NT2/D1 (cell line): Measurements from ENCODE around the gene ABCA7.

ENCODE experiments used
- SUZ12 ChIP-seq: IDR thresholded peaks from 2 replicates; pipeline ENCODE4 v1.6.1; 2011; ENCODE audit not compliant: insufficient read length, insufficient read depth; ENCODE audit errors: extremely low read depth
- YY1 ChIP-seq: IDR thresholded peaks from 2 replicates; pipeline ENCODE4 v1.6.1; 2011; ENCODE audit not compliant: insufficient read length, insufficient read depth
- ZNF274 ChIP-seq: IDR thresholded peaks from 2 replicates; pipeline ENCODE4 v1.6.1; 2011; ENCODE audit warnings: mild to moderate bottlenecking, low read depth, low read length

- TF ChIP-seq SUZ12 (no peak), YY1 (no peak), ZNF274 (no peak)
These were observed 46.0 kb downstream of the ABCA7 start for GRCh38 chr19:1085676-1086442.
